B cell (primary cell): ENCODE results near the gene ATG7. TPM values are rescaled to one million over a fixed set of nuclear protein-coding genes. Genes with fewer than 3 reads are reported as not detected.

Experiments used
- ATAC-seq: fragments of 200-7000 bp; cut with Tn5 transposase; one replicate; pipeline ENCODE4 v1.10.0; 2021; ENCODE audit warnings: low read depth, mild to moderate bottlenecking, moderate number of reproducible peaks, moderate library complexity
- CTCF ChIA-PET: fragments of 350-600 bp; sonication (Branson Sonifier 250); formaldehyde crosslinking; loops from one replicate; lab custom pipeline; 2021; ENCODE audit warnings: antibody characterized with exemption, inconsistent platforms; lab: Charles Lee
- POLR2A ChIA-PET: fragments of 350-600 bp; sonication (Branson Sonifier 250); formaldehyde crosslinking; loops from one replicate; lab custom pipeline; 2021; ENCODE audit warnings: antibody characterized with exemption; lab: Charles Lee
- DNase-seq: peaks from one replicate; pipeline ENCODE4 v3.0.0; 2013
- H2AFZ ChIP-seq: 2 replicates; pipeline ENCODE4 v1.6.1; 2012; ENCODE audit warnings: mild to moderate bottlenecking, low read depth, low read length; ENCODE audit not compliant: insufficient read depth, poor library complexity, severe bottlenecking
- H3K27ac ChIP-seq, 2 donors: 1 replicate in 1 of 2; 2 replicates in 1 of 2; pipeline ENCODE4 v1.5.1; 2012 to 2013; ENCODE audit warnings: low read length in 2 of 2, mild to moderate bottlenecking in 2 of 2, moderate library complexity in 1 of 2
- H3K27me3 ChIP-seq, 4 experiments: fragments of 200-600 bp in 1 of 4; sonication (generic) in 1 of 4; replicated peaks in 1 of 4; 1 replicate in 2 of 4; 2 replicates in 2 of 4; pipeline versions ENCODE4 v1.6.1 to v1.7.0; 2013 to 2016; ENCODE audit warnings: low read length in 3 of 4, mild to moderate bottlenecking in 2 of 4, mixed read lengths in 1 of 4, moderate library complexity in 1 of 4; ENCODE audit not compliant: insufficient read depth in 4 of 4, control insufficient read depth in 3 of 4; ENCODE audit errors: control extremely low read depth in 1 of 4
- H3K36me3 ChIP-seq, 2 experiments: replicated peaks in 1 of 2; 1 replicate in 1 of 2; 2 replicates in 1 of 2; pipeline versions ENCODE4 v1.6.1 to v1.7.1; 2013; ENCODE audit warnings: low read length in 1 of 2; ENCODE audit not compliant: insufficient read depth in 2 of 2, control insufficient read depth in 1 of 2; ENCODE audit errors: control extremely low read depth in 1 of 2, extremely low read depth in 1 of 2
- H3K4me1 ChIP-seq, 2 donors: fragments of 200-600 bp in 1 of 2; sonication (generic) in 1 of 2; 1 replicate in 1 of 2; 2 replicates in 1 of 2; pipeline versions ENCODE4 v1.5.1 to v1.6.1; 2013 to 2017; ENCODE audit warnings: low read length in 2 of 2; ENCODE audit not compliant: control insufficient read depth in 2 of 2, insufficient read depth in 2 of 2
- H3K4me2 ChIP-seq: replicated peaks from 2 replicates; pipeline ENCODE3; 2012; ENCODE audit warnings: mild to moderate bottlenecking, low read depth, low read length; ENCODE audit not compliant: poor library complexity, severe bottlenecking
- H3K4me3 ChIP-seq, 5 experiments: fragments of 200-600 bp in 1 of 5; sonication (generic) in 1 of 5; 1 replicate in 3 of 5; 2 replicates in 2 of 5; pipeline versions ENCODE4 v1.5.1 to v1.7.0; 2011 to 2016; ENCODE audit warnings: low read length in 4 of 5, mild to moderate bottlenecking in 4 of 5, low read depth in 2 of 5, control low read depth in 1 of 5, moderate library complexity in 1 of 5; ENCODE audit not compliant: insufficient read depth in 1 of 5; ENCODE audit errors: control extremely low read depth in 1 of 5, extremely low read depth in 1 of 5
- H3K79me2 ChIP-seq: fragments of 200-600 bp; sonication (generic); one replicate; pipeline ENCODE4 v1.6.0; 2016; ENCODE audit warnings: low read length; ENCODE audit not compliant: control insufficient read depth, insufficient read depth
- H3K9ac ChIP-seq: fragments of 200-600 bp; sonication (generic); 2 replicates; pipeline ENCODE4 v1.6.1; 2017; ENCODE audit warnings: mild to moderate bottlenecking, low read length, moderate library complexity
- H3K9me3 ChIP-seq, 3 donors: one replicate each; pipeline versions ENCODE4 v1.6.1 to v1.7.1; 2013; ENCODE audit warnings: low read length in 2 of 3; ENCODE audit not compliant: control insufficient read depth in 2 of 3, insufficient read depth in 1 of 3; ENCODE audit errors: control extremely low read depth in 1 of 3
- H4K20me1 ChIP-seq: 2 replicates; pipeline ENCODE4 v1.6.0; 2012; ENCODE audit warnings: mild to moderate bottlenecking, low read length; ENCODE audit not compliant: insufficient read depth, control insufficient read depth, poor library complexity, severe bottlenecking
- H3K27ac Mint-ChIP-seq: one replicate; pipeline ENCODE4 v1.8.0; 2021; ENCODE audit warnings: mixed read lengths
- H3K27me3 Mint-ChIP-seq: one replicate; pipeline ENCODE4 v1.8.0; 2021; ENCODE audit warnings: mixed read lengths
- H3K4me1 Mint-ChIP-seq: one replicate; pipeline ENCODE4 v1.8.0; 2021; ENCODE audit warnings: mixed read lengths
- H3K4me3 Mint-ChIP-seq: one replicate; pipeline ENCODE4 v1.8.0; 2021; ENCODE audit warnings: mixed read lengths
- H3K9me3 Mint-ChIP-seq: one replicate; pipeline ENCODE4 v1.8.0; 2022; ENCODE audit warnings: mixed read lengths; ENCODE audit not compliant: insufficient read depth
- EZH2 ChIP-seq: IDR thresholded peaks from 2 replicates; pipeline ENCODE4 v1.6.1; 2012; ENCODE audit warnings: borderline replicate concordance, low read depth, mild to moderate bottlenecking, moderate library complexity, low read length; ENCODE audit not compliant: insufficient read depth, poor library complexity, severe bottlenecking
- WGBS: methylation state at CpG from one replicate; pipeline ENCODE4 v1.1.5; 2013; ENCODE audit warnings: missing lambda C conversion rate; ENCODE audit not compliant: insufficient coverage; 5-methylcytosine and 5-hydroxymethylcytosine counted together
- intact Hi-C: fragments of 100-400 bp; cut with micrococcal nuclease; formaldehyde crosslinking; loops from one replicate; pipeline ENCODE4 v1.10.0; 2022
- polyA plus RNA-seq: library from polyadenylated mRNA; depleted of rRNA; stranded (reverse); fragments of >200 nt; gene quantifications from 2 replicates; pipeline ENCODE4 v1.2.3, GENCODE V29; 2012
- total RNA-seq, 2 donors: library from RNA; stranded (reverse); fragments of 120-200 nt in 1 of 2; gene quantifications; 1 replicate in 1 of 2; 2 replicates in 1 of 2; pipeline versions ENCODE4 v1.2.3 to v1.2.4, GENCODE V29; 2013 to 2022
- TF ChIP-seq, protein P1 (sequence below): fragments of 200-600 bp; IDR thresholded peaks from one replicate; pipeline ENCODE4 v1.8.0; 2022; ENCODE audit warnings: antibody characterized with exemption, mild to moderate bottlenecking

Gene ATG7
- total and polyA plus RNA-seq, 2 donors (not counting 1 experiment from before 2014, with no cell fraction given) = 13.9 to 66.4 TPM

DNA sequence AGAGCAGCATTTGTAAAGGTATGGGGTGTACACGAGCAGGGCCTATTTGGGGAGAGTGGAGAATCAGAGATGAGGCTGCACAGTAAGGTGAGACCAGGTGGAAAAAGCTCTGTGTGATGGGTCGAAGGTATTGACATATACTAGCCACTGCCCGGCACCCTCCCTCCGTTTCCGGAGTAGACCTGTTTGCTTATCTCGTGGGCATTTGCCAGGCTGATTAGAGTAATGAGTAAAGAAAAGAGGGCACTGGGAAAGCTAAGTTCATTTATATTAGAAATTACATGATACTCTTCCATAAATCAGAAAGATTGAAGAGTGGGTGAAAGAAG lies 46.2 kb upstream of the ATG7 start:
- Mint-ChIP-seq H3K27ac (no peak overlapping the region), H3K27me3 (peaks cover 5% of the 10 kb centered on the region), H3K4me3 (no peak overlapping the region), H3K9me3 (no peaks in the 10 kb centered on the region), H3K4me1 (peaks cover 19% of the 10 kb centered on the region)
- intact Hi-C loops = no loop called here
- no peaks in the 10 kb centered on the region for H4K20me1 ChIP-seq
- H3K4me2 ChIP-seq = no peak overlapping the region
- no peaks in the 10 kb centered on the region for H3K9me3 ChIP-seq
- ChIA-PET CTCF (no interaction called here), POLR2A (no interaction called here)
- no peak for TF ChIP-seq EZH2
- TF ChIP-seq, protein P1, sequence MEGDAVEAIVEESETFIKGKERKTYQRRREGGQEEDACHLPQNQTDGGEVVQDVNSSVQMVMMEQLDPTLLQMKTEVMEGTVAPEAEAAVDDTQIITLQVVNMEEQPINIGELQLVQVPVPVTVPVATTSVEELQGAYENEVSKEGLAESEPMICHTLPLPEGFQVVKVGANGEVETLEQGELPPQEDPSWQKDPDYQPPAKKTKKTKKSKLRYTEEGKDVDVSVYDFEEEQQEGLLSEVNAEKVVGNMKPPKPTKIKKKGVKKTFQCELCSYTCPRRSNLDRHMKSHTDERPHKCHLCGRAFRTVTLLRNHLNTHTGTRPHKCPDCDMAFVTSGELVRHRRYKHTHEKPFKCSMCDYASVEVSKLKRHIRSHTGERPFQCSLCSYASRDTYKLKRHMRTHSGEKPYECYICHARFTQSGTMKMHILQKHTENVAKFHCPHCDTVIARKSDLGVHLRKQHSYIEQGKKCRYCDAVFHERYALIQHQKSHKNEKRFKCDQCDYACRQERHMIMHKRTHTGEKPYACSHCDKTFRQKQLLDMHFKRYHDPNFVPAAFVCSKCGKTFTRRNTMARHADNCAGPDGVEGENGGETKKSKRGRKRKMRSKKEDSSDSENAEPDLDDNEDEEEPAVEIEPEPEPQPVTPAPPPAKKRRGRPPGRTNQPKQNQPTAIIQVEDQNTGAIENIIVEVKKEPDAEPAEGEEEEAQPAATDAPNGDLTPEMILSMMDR = no peak
- ATAC-seq (no peak), DNase-seq (no peak)
- no peak overlapping the region for H3K9ac ChIP-seq
- no peaks in the 10 kb centered on the region for H3K36me3 ChIP-seq
- H3K4me3 ChIP-seq = no peak overlapping the region
- peaks cover 9 to 17% of the 10 kb centered on the region in 2 donors for H3K4me1 ChIP-seq
- no peaks in the 10 kb centered on the region for H3K79me2 ChIP-seq
- no peak overlapping the region for H2AFZ ChIP-seq
- no peak overlapping the region for H3K27ac ChIP-seq
- WGBS = 93% methylated on average over 2 of the region's 6 CpGs
- H3K27me3 ChIP-seq = no peaks in the 10 kb centered on the region

DNA sequence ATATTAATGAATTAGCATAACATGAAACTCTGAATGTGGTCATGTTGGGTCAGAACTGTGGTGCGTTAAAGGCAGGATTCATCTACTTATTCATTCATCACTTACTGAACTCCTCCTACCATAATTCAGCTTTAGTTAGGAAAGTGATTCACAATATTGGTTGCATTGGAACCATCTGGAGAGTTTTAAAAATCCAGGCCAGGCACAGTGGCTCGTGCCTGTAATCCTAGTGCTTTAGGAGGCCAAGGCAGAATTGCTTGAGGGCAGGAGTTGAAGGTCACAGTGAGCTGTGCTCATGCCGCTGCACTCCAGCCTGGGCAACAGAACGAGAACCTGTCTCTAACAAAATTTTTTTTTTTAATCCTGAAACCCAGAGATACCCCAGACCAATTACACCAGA lies 44.2 kb upstream of the ATG7 start:
- POLR2A ChIA-PET = no interaction called here
- intact Hi-C loops = no loop called here
- peaks cover 2% of the 10 kb centered on the region for H3K27me3 Mint-ChIP-seq

More for the DNA sequence above, 44.2 kb upstream of the ATG7 start:
- H3K9ac ChIP-seq = no peak overlapping the region
- no peak overlapping the region for H3K4me2 ChIP-seq
- H3K27me3 ChIP-seq = no peaks in the 10 kb centered on the region
- no peak overlapping the region for H3K4me3 ChIP-seq
- no peaks in the 10 kb centered on the region for H4K20me1 ChIP-seq
- DNase-seq (no peak), ATAC-seq (no peak)
- H3K9me3 Mint-ChIP-seq = no peaks in the 10 kb centered on the region
- WGBS = 62% methylated on average over 3 of the region's 4 CpGs
- H3K36me3 ChIP-seq = no peaks in the 10 kb centered on the region
- H2AFZ ChIP-seq = no peak overlapping the region
- H3K27ac ChIP-seq = no peak overlapping the region
- TF ChIP-seq, protein P1 = no peak
- TF ChIP-seq EZH2 = no peak
- no peak overlapping the region for H3K4me3 Mint-ChIP-seq
- H3K4me1 ChIP-seq = peaks cover 9 to 17% of the 10 kb centered on the region in 2 donors
- CTCF ChIA-PET = interaction anchor here (1.2 to 1.9 kb wide), 2 partner anchors 10 to 107 kb away, joined by 3 to 6 read pairs; no protein-coding TSS in a partner anchor
- no peaks in the 10 kb centered on the region for H3K9me3 ChIP-seq
- no peaks in the 10 kb centered on the region for H3K79me2 ChIP-seq
- H3K27ac Mint-ChIP-seq = no peak overlapping the region
- peaks cover 19% of the 10 kb centered on the region for H3K4me1 Mint-ChIP-seq
